ENCODE results near the gene PRMT3. TPM values are rescaled to one million over a fixed set of nuclear protein-coding genes. Genes with fewer than 3 reads are reported as not detected.
"Not testable (repeated sequence)": the region's sequence is repeated elsewhere in the genome, so short reads cannot be mapped to it uniquely, and the experiment has no call there.

The PRMT3 gene
- polyA plus RNA-seq, 3 donors: 16.9 to 18.5 (median 17.9) TPM

DNA sequence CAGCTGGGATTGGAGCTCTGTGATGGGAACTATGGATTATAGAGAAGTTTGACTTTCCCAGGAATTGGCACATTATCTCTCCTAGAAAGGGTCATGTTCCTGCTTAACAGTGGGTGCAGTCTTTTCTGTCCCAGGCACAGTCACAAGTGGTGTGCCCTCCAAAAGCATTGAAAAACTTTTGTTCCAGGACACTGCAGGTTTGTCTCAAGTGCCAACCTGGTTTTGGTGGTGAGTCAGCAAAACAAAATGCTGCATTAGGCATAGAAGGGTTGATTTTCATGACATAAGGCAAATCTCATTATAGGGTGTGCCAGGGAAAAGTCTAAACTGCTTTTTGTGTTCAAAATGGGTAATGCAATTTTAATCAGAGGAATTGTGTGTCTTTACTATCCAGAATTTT is 19.1 kb upstream of the PRMT3 start:
- DNase-seq (ENCODE audit: extremely low read depth in 1 of 11, low read depth in 9 of 11, low spot score in 4 of 11): no peak

DNA sequence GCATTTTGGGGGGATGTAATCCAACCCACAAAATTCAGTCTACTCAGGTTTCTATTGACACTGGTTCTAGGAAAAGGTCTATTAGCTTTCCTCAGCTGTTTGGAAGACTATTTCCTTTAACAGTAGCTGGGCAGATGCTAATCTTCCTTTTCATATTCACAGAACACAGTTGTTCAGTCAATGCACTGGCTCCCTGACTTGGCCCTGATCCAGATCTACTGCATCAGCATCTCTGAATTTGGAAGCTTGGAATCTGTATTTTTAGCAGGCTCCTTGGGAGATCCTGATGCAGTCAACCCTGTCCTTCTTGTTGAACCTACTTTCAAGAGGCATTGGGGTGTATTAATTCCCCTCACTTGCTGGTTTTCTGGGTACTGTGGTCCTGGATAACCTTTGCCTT is 17.7 kb upstream of the PRMT3 start:
- no peak for DNase-seq (ENCODE audit: extremely low read depth in 1 of 11, low read depth in 9 of 11, low spot score in 4 of 11)

DNA sequence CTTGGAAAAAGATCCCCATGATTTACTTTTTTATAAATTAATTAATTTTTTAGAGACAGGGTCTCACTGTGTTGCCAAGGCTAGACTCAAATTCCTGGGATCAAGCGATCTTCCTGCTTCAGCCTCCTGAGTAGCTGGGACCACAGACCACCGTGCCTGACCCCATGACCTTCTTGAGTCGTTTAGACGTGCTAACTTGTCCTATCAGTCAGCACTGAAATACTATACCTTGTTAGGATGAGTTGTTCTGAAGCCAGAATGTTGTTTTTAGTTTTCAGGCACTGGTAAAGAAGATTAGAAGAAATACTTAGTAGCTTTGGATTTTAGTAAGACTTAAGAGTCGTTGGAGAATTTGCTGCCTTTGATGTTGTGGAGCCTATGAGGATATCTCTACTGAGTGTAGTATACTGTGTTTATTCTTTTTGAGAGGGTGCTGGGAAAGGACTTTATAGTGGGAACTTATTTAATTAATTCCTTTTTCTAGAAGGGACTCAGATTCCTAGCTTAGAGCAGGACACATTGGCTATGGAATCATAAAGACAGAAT is 15.4 kb upstream of the PRMT3 start:
- no peak for DNase-seq (ENCODE audit: extremely low read depth in 1 of 11, low read depth in 9 of 11, low spot score in 4 of 11)

DNA sequence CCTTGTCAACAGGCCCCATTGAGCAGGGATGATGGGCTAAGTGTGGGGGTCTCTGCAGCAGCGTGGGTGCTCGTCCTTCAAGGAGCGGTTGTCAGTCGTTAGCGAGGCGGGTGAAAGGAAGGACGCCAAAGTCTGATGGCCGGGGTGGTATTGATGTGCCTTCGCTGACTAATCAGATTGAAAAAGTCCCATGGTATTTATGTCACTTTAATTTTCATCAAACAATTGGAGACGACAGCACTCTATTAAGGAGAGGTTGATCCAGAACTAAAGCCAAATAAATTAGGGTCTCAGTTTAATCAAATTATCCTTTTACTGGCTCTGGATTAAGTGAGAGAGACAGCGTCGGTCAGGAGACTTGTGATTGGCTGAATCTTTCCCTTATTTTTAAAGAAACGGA is 14.4 kb upstream of the PRMT3 start:
- no peak for DNase-seq (ENCODE audit: extremely low read depth in 1 of 11, low read depth in 9 of 11, low spot score in 4 of 11)

DNA sequence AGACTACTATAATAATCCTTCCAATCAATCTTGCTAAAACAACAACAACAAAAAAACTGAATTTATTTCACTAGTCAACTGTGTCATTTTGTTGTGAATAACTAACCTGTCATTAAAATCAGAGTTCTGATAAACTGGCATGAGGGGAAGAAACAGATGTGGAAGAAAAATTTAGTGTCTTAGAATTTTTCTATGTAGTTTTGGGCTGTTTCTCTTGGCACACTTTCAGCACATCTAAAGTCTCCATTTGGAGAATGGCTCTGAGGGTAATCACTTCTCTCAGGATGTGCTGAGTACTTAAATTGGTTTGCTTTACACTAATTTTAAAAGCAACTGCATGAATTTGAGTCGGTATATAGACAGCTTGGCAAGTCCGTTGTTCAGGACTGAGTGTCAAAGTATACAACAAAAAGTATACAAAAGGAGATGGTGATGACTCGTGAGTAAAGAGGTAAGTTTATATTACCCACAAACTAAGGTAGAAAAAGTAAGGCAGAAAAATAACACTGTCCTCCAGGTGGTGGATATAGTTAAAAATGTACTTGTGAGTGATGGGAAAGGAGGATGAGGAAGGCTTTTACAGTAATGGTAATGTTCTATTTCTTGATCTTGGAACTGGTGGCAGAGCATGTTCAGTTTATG is 13.8 kb upstream of the PRMT3 start:
- no peak for DNase-seq (ENCODE audit: extremely low read depth in 1 of 11, low read depth in 9 of 11, low spot score in 4 of 11)

DNA sequence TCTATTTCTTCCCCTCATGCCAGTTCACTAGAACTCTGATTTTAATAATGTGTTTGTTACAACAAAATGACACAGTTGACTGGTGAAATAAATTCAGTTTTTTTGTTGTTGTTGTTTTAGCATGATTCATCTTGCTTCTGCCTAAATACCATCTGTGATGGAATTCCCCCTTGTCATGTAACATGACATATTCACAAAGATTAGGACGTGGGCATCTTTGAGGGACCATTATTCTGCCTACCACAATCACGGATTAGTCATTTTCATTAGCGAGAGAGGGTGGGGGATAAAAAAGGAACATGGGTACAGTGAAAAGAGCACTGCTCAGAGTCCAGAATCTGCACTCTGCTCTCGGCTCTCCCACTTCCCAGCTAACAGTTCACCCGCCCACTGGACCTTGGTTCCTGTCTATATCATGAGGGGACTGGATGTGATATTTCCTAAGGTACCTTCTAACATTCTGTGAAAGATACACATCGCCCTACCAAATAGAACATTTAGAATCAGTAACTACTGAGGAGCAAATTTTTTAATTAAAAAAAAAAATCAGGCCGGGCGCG is 12.7 kb upstream of the PRMT3 start:
- DNase-seq (ENCODE audit: extremely low read depth in 1 of 11, low read depth in 9 of 11, low spot score in 4 of 11): no peak

DNA sequence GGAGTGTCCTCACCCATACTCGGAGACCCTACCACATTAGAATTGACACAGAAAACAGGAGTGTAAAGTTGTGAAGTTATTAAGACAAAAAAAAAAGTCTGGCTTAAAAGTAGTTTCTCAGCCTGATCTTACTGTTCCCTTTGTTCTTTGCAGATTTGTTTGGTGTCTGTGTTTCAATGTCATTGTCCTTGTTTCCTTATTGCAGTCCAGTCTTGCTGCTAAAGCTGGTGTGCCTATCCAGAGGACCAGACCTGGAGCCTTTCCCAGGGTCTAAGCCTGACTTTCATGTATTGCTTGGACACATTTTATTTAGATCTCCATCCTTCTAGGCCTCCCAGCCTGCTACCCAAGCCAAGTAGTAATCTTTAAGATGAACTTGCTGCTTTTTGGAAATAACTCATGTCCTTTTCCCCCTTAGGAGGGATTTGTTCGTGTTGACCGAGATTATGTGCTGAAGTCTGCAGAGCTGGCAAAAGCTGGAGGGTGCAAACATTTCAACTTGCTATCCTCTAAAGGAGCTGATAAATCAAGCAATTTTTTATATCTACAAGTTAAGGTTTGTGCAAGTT is 11.3 kb upstream of the PRMT3 start:
- no peak for DNase-seq (ENCODE audit: extremely low read depth in 1 of 11, low read depth in 9 of 11, low spot score in 4 of 11)

DNA sequence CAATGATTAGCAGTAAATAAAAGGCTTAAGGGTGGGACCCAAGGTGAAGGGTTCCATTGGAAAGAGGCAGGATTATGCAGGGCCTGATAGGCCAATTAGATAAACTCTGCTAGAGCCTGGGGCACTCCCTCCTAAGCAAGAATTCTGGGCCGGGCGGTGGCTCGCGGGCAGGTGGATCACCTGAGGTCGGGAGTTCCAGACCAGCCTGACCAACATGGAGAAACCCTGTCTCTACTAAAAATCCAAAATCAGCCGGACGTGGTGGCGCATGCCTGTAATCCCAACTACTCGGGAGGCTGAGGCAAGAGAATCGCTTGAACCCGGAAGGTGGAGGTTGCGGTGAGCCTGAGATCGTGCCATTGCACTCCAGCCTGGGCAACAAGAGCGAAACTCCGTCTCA is 1.5 kb upstream of the PRMT3 start:
- not testable (repeated sequence) for DNase-seq (ENCODE audit: extremely low read depth in 1 of 11, low read depth in 9 of 11, low spot score in 4 of 11)

DNA sequence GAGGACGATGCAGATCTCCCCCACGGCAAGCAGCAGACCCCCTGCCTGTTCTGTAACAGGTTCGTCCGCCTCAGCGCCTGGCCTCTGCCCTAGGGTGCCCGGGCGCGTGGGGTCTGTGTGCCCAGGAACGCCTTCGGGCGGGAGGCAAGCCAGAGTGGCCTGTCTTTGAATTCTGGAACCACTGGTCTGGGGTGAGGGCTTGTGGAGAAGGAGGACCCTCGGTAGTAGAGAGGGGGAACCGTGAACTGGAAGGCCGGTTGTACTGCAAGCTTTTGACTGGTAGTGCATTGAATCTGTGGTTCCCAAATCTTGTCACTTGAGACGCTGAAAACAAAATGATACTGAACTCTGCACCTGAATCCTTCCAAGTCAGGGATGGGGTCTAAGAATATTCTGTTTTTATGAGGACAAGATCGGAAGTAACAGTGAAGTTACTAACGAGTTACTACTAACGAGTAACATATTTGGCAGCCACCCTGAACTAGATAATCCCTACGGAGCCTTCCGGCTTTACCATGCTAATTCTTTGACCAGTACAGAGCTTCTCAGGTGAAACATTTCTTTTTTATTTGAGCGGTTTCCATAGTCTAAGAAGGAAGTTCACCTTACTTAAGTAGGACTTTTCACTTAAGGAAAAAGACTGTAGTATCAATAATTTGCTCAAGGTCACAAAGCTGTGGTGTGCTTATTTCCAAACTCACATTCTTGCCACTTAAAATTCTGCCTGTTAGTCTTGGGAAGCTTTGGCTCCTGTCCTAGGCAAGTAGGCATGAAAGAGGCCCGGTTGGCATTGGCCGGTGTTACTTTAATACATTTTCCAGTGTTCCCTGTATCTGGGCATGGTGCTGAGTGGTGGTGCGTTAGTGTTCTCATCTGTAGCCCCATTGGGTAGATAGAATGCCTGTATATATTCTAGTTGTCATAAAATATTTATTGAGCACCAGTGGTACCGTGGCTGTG is 860 bp downstream of the PRMT3 start:
- DNase-seq (ENCODE audit: extremely low read depth in 1 of 11, low read depth in 9 of 11, low spot score in 4 of 11): no peak

DNA sequence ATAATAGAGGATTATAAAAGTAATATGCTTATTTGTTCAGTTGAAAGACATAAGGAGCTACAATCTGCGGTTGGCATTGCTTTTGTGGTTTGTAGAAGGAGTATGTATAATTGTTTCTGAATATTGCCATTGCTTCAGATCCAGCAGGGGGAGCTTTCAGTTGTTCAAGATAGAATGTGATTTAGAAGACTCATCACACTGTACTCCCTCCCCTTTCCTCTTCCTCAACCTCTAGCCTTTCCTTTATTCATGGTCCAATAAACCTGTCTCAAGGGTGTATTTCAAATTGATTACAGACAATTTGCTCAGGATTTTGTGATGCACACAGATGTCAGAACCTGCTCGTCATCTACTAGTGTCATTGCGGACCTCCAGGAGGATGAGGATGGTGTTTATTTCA is 9.8 kb downstream of the PRMT3 start:
- peak; percentile 13 to 79 (median 47) for DNase-seq (ENCODE audit: extremely low read depth in 1 of 11, low read depth in 9 of 11, low spot score in 4 of 11)

DNA sequence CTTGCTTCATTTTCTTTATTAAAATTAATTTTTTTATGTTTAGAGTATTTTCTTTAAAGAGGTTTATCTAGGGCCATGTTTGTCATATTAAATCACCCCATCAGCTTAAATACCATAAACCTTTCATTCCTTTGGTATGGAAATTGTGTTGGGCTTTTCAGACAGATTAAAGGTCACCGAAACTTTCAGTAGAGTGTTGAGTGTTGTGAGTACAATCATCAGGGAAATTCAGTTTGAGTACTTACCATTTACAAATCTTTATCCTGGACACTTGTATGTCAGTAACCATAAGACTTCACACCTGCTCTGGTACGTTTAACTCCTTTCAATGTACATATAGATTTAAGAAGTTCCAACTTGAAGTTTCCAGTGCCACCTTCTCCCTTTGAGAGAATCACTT is 12.0 kb downstream of the PRMT3 start:
- DNase-seq (ENCODE audit: extremely low read depth in 1 of 11, low read depth in 9 of 11, low spot score in 4 of 11): no peak

DNA sequence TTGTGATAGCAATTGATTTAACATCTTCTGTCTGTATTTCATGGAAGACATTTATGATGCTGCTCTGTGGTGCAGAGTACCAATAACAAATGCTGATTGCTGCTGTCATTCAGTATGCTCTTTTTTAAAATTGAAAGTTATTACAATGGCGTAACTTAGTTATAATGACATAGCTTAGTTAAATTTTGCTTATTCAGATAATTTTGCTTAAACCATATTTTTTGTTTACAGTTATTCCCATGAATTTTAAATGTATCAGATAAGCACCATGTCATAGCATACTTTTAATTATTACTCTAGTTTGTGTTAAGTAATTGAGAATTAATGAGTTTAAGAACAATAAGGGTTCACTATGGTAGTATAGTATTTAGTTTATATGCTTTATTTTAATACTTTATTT is 15.5 kb downstream of the PRMT3 start:
- no peak for DNase-seq (ENCODE audit: extremely low read depth in 1 of 11, low read depth in 9 of 11, low spot score in 4 of 11)

DNA sequence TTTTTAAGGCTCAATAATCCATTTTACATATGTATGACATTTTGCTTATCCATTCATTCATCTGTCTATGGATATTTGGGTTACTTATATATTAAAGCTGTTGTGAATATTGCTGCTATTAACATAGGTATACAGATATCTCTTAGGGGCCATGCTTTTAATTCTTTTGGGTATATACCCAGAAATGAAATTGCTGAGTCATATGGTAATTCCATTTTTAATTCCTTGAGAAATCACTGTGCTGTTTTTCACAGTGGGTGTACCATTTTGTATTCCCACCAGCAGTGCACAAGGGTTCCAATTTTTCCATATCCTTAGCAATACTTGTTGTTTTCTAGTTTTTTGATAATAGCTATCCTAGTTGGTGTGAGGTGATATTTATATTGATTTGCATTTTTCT is 19.0 kb downstream of the PRMT3 start:
- no peak for DNase-seq (ENCODE audit: extremely low read depth in 1 of 11, low read depth in 9 of 11, low spot score in 4 of 11)

DNA sequence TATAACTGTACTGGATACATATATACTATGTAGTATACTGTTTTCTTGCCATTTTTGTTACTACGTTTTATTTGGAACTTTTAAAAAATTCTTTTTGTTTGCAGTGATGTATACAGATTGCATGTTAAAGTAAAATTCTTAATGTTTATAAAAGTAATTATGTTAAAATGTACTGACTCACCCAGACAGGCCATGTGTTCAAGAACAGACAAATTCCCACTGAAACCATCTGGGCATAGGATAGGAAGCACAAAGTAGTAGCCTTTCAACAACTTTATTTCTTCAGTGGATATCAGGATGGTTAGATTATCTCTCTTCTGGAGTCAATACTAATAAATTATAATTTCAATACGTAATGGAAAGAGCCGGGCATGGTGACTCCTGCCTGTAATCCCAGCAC is 19.8 kb downstream of the PRMT3 start:
- no peak for DNase-seq (ENCODE audit: extremely low read depth in 1 of 11, low read depth in 9 of 11, low spot score in 4 of 11)

DNA sequence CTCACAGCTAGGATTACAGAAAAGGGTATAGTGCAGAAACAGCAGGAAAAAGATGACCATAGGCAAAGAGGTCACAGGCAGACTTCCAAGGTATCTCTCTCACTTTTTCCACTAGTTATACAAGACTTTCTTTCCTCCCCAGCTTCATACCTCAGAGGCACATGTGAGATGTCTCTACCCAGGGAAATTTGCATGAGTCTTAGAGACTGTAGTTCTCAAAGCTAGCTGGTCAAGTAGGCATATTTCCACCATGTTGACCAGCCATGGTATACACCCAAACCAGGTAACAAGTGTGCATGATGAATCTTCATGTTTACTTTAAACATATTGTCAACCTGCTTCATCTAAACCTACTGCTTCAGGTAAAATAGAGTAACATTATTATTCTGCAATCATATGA is 27.9 kb downstream of the PRMT3 start:
- no peak for DNase-seq (ENCODE audit: extremely low read depth in 1 of 11, low read depth in 9 of 11, low spot score in 4 of 11)

DNA sequence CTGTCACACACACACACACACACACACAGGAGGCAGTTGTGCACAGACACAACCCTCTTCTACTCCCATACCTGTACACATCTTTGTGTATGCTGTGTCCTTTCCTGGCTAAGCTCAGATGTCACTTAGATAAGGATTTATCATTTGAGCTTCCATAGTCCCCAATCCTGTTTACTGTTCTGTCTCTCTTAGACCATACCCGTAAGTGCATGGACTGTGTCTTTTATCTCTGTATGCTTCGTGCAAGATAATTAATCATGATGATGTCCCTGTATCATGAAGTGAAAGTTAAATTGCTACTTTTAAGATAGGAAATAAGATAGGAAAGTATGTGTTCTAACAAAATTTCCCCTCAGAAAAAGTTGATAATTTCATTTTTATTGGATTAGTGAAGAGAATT is 30.3 kb downstream of the PRMT3 start:
- DNase-seq (ENCODE audit: extremely low read depth in 1 of 11, low read depth in 9 of 11, low spot score in 4 of 11): no peak

DNA sequence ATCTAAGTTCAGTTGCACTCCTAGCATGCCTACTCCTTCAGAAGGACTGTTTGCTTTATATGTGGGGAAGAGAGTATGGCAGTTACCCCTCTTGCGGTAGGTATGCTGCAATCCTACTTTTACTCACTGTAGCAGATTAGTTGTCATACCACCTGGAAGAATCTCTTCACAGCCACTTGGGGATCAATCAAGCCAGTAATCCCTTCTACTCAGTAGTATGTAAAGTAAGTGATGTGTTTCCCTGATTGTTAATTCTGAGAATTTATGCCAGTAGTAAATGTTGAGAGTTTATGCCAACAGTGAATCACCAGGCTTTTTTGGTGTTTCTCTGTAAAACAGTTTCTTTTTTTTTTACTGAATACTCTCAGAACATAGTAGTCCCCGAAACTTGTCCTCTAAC is 34.4 kb downstream of the PRMT3 start:
- DNase-seq (ENCODE audit: extremely low read depth in 1 of 11, low read depth in 9 of 11, low spot score in 4 of 11): no peak

DNA sequence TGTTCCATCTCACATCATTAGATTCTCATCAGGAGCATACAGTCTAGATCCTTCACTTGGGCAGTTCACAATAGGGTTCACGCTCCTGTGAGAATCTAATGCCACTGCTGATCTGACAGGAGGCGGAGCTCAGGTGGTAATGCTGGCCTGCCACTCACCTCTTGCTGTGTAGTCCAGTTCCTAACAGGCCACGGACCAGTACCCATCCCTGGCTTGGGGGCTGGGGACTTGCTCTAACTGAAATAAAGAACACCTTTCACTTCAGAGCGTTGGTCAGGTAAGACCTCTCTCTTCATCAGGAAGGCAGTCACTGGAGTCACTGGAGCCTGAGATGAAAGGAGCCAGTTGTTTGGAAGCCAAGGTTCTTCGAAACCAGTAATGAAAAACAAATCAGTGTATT is 41.7 kb downstream of the PRMT3 start:
- peak in 2 of 11 donors; percentile 1 to 2 for DNase-seq (ENCODE audit: extremely low read depth in 1 of 11, low read depth in 9 of 11, low spot score in 4 of 11)

DNA sequence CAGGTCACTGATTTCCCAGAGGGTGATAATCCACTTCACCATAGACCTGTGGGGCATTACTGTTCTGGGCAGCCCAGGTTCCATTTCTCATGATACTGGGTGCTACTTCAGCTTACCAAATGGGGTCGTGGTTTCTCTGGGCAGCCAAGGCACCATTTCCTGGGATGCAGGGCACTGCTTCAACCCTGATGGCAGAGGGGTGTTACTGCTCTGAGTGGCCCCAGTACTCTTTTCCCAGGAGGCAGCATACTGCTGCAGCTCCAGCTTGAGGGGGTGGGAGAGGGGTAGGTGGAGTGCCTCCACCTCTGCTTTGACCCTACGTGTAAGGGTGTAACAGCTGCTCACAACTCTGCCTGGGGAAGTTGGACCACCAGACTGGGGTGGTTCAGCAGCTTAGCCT is 51.1 kb downstream of the PRMT3 start:
- DNase-seq (ENCODE audit: extremely low read depth in 1 of 11, low read depth in 9 of 11, low spot score in 4 of 11): no peak

DNA sequence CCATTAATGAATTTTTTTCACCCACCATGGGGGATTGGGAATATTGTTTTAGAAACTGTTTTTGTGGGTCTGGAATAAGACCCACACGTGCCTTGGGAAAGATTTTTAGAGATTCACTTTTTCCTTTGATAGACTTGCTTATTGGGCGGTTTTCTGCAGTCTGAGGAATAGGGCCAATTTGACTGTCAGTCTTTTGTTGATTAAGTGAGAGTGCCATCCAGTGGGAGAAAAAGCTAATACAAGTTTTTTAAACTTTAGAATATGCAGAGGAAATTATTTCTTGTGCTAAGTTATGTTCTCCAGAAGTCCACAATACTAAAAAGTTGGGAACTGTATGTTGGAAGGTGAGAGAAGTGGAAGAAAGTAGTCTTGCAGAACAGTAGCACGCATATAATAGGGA is 56.1 kb downstream of the PRMT3 start:
- peak in 2 of 11 donors; percentile 1 for DNase-seq (ENCODE audit: extremely low read depth in 1 of 11, low read depth in 9 of 11, low spot score in 4 of 11)
